Endometrium (tissue), 2 donors: ENCODE results near the gene CDC45.

Experiments
- FAIRE-seq: peaks from 2 replicates; lab custom pipeline; 2012; peaks lifted over from hg19 to GRCh38; lab: Jason Lieb, UNC
- donor health status: control.
- donor health status: control.

The CDC45 gene

GRCh38 chr22:19495562-19496323 is 16.0 kb downstream of the CDC45 start:
- no peak for FAIRE-seq

- FAIRE-seq = no peak
Measured at GRCh38 chr22:19496324-19496630, 16.6 kb downstream of the CDC45 start.

GRCh38 chr22:19497245-19497644 is 17.5 kb downstream of the CDC45 start:
- no peak for FAIRE-seq

GRCh38 chr22:19498154-19498865 is 18.6 kb downstream of the CDC45 start:
- no peak for FAIRE-seq

GRCh38 chr22:19498866-19499190 is 19.1 kb downstream of the CDC45 start:
- FAIRE-seq = no peak

GRCh38 chr22:19499236-19499879 is 19.6 kb downstream of the CDC45 start:
- FAIRE-seq = no peak

- FAIRE-seq = no peak
Measured at GRCh38 chr22:19499880-19500242, 20.1 kb downstream of the CDC45 start.

- FAIRE-seq = no peak
Measured at GRCh38 chr22:19501897-19502447, 22.3 kb downstream of the CDC45 start.

GRCh38 chr22:19503367-19503766 is 23.6 kb downstream of the CDC45 start:
- no peak for FAIRE-seq

GRCh38 chr22:19503869-19504268 is 24.1 kb downstream of the CDC45 start:
- no peak for FAIRE-seq

- FAIRE-seq = no peak
Measured at GRCh38 chr22:19504900-19505734, 25.4 kb downstream of the CDC45 start.

GRCh38 chr22:19505735-19506126 is 26.0 kb downstream of the CDC45 start:
- no peak for FAIRE-seq

- no peak for FAIRE-seq
Measured at GRCh38 chr22:19506212-19506611, 26.5 kb downstream of the CDC45 start.

- FAIRE-seq = no peak
Measured at GRCh38 chr22:19507534-19507861, 27.8 kb downstream of the CDC45 start.

- FAIRE-seq = no peak
Measured at GRCh38 chr22:19508024-19508776, 28.5 kb downstream of the CDC45 start.

GRCh38 chr22:19509191-19509590 is 29.5 kb downstream of the CDC45 start:
- FAIRE-seq = no peak

- FAIRE-seq = no peak
Measured at GRCh38 chr22:19509923-19510322, 30.2 kb downstream of the CDC45 start.

- no peak for FAIRE-seq
Measured at GRCh38 chr22:19510919-19511341, 31.2 kb downstream of the CDC45 start.

GRCh38 chr22:19513823-19514222 is 34.1 kb downstream of the CDC45 start:
- no peak for FAIRE-seq

- FAIRE-seq = no peak
Measured at GRCh38 chr22:19514831-19515565, 35.3 kb downstream of the CDC45 start.
